ENCODE data around the gene CEP55.

CEP55 gene

GRCh38 chr10:93468461-93469213 lies 27.8 kb upstream of the CEP55 start:
- Histone ChIP-seq H3K36me3 (ENCODE audit: control insufficient read depth in 2 of 2, insufficient read depth in 2 of 2, low read length in 2 of 2) (no peaks in the 10 kb centered on the region), H3K27ac (ENCODE audit: low read depth in 2 of 2, low read length in 2 of 2) (peak overlapping the region; percentile 4 to 19), H3K27me3 (ENCODE audit: control insufficient read depth in 2 of 2, insufficient read depth in 2 of 2, low read length in 2 of 2) (no peaks in the 10 kb centered on the region), H3K4me1 (ENCODE audit: control insufficient read depth in 2 of 2, insufficient read depth in 2 of 2, low read length in 2 of 2) (peaks cover 17 to 54% of the 10 kb centered on the region in 2 donors), H3K9me3 (ENCODE audit: control insufficient read depth in 2 of 2, low read length in 2 of 2) (no peaks in the 10 kb centered on the region), H3K4me3 (ENCODE audit: low read length in 2 of 2) (no peak overlapping the region), H3K9ac (ENCODE audit: low read depth in 1 of 2, low read length in 2 of 2) (no peak overlapping the region)

DNA sequence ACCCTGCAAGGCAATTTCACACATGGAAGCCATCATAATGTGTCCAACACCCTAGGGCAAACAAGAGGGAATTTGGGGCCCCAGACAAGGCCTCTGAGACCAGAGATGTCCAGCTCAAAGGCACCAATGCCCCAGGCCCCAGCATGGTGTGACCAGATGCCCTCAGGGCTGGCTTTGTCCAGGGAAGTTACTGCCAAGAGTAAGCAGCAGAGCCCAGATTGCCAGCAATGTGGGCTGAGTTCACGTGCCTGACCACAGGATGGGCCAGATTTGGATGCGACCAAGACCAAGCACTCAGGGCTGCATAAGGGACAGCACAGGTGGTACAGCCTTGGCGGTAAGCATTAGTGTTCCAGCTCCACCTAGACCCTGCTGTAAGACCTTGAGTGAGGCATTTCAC lies 27.0 kb upstream of the CEP55 start:
- Histone ChIP-seq H3K9me3 (ENCODE audit: control insufficient read depth in 2 of 2, low read length in 2 of 2) (no peaks in the 10 kb centered on the region), H3K36me3 (ENCODE audit: control insufficient read depth in 2 of 2, insufficient read depth in 2 of 2, low read length in 2 of 2) (no peaks in the 10 kb centered on the region), H3K27me3 (ENCODE audit: control insufficient read depth in 2 of 2, insufficient read depth in 2 of 2, low read length in 2 of 2) (no peaks in the 10 kb centered on the region), H3K4me1 (ENCODE audit: control insufficient read depth in 2 of 2, insufficient read depth in 2 of 2, low read length in 2 of 2) (peaks cover 16 to 54% of the 10 kb centered on the region in 2 donors), H3K27ac (ENCODE audit: low read depth in 2 of 2, low read length in 2 of 2) (no peak overlapping the region), H3K4me3 (ENCODE audit: low read length in 2 of 2) (no peak overlapping the region), H3K9ac (ENCODE audit: low read depth in 1 of 2, low read length in 2 of 2) (no peak overlapping the region)

- Histone ChIP-seq H3K4me3 (ENCODE audit: low read length in 2 of 2) (peak overlapping the region in 1 of 2 donors; percentile 43), H3K9ac (ENCODE audit: low read depth in 1 of 2, low read length in 2 of 2) (peak overlapping the region in 1 of 2 donors; percentile 38), H3K27ac (ENCODE audit: low read depth in 2 of 2, low read length in 2 of 2) (peak overlapping the region; percentile 69 to 80), H3K9me3 (ENCODE audit: control insufficient read depth in 2 of 2, low read length in 2 of 2) (no peaks in the 10 kb centered on the region), H3K4me1 (ENCODE audit: control insufficient read depth in 2 of 2, insufficient read depth in 2 of 2, low read length in 2 of 2) (peaks cover 20 to 52% of the 10 kb centered on the region in 2 donors), H3K36me3 (ENCODE audit: control insufficient read depth in 2 of 2, insufficient read depth in 2 of 2, low read length in 2 of 2) (no peaks in the 10 kb centered on the region), H3K27me3 (ENCODE audit: control insufficient read depth in 2 of 2, insufficient read depth in 2 of 2, low read length in 2 of 2) (no peaks in the 10 kb centered on the region)
Measured at GRCh38 chr10:93471110-93471651, 25.2 kb upstream of the CEP55 start.

DNA sequence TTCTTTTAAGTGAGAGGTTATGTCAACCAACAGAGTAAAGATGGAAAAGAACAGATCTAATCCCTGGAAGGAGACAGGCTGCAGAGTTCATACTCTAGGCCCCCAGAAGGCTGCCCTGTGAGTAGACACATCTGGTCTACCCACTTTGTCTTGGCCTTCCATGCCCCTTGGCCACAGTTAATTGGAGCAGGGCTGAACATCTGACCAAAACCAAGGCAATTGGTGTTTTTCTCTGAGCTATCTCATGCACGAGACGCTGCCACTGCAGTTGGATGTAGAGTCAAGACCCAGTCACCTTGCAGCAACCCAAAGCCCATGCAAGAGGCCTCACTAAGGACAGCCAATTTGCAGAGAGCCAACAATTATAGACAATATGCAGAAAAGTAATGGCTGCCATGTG lies 23.3 kb upstream of the CEP55 start:
- peaks cover 12 to 49% of the 10 kb centered on the region in 2 donors for H3K4me1 ChIP-seq (ENCODE audit: control insufficient read depth in 2 of 2, insufficient read depth in 2 of 2, low read length in 2 of 2)
- H3K27ac ChIP-seq (ENCODE audit: low read depth in 2 of 2, low read length in 2 of 2) = no peak overlapping the region
- H3K27me3 ChIP-seq (ENCODE audit: control insufficient read depth in 2 of 2, insufficient read depth in 2 of 2, low read length in 2 of 2) = no peaks in the 10 kb centered on the region

GRCh38 chr10:93473804-93474472 lies 22.5 kb upstream of the CEP55 start:
- Histone ChIP-seq H3K9me3 (ENCODE audit: control insufficient read depth in 2 of 2, low read length in 2 of 2) (no peaks in the 10 kb centered on the region), H3K27me3 (ENCODE audit: control insufficient read depth in 2 of 2, insufficient read depth in 2 of 2, low read length in 2 of 2) (no peaks in the 10 kb centered on the region), H3K4me1 (ENCODE audit: control insufficient read depth in 2 of 2, insufficient read depth in 2 of 2, low read length in 2 of 2) (peaks cover 12 to 49% of the 10 kb centered on the region in 2 donors), H3K4me3 (ENCODE audit: low read length in 2 of 2) (no peak overlapping the region), H3K36me3 (ENCODE audit: control insufficient read depth in 2 of 2, insufficient read depth in 2 of 2, low read length in 2 of 2) (no peaks in the 10 kb centered on the region), H3K27ac (ENCODE audit: low read depth in 2 of 2, low read length in 2 of 2) (peak overlapping the region; percentile 45 to 88), H3K9ac (ENCODE audit: low read depth in 1 of 2, low read length in 2 of 2) (no peak overlapping the region)

More for the DNA sequence above, 23.3 kb upstream of the CEP55 start:
- no peaks in the 10 kb centered on the region for H3K9me3 ChIP-seq (ENCODE audit: control insufficient read depth in 2 of 2, low read length in 2 of 2)
- H3K36me3 ChIP-seq (ENCODE audit: control insufficient read depth in 2 of 2, insufficient read depth in 2 of 2, low read length in 2 of 2) = no peaks in the 10 kb centered on the region
- no peak overlapping the region for H3K9ac ChIP-seq (ENCODE audit: low read depth in 1 of 2, low read length in 2 of 2)
- H3K4me3 ChIP-seq (ENCODE audit: low read length in 2 of 2) = no peak overlapping the region

DNA sequence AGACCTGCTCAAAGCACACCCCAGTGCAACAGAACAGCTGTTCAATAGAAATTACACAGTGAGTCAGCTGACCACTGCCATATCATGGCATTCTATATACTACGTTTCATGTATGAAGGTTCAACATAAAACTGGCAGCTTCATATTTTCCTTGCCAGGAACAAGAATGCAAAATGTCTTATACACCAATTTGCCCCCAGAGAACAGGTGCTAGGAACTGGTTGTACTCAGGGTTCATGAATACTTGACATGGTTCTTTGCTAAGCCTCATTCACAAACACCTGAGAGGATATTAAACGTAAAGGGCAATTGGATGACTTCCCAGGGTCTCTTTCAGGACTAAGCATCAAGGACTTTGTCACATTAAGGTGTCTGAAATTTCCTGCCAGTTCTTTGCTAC lies 21.2 kb upstream of the CEP55 start:
- Histone ChIP-seq H3K27me3 (ENCODE audit: control insufficient read depth in 2 of 2, insufficient read depth in 2 of 2, low read length in 2 of 2) (no peaks in the 10 kb centered on the region), H3K27ac (ENCODE audit: low read depth in 2 of 2, low read length in 2 of 2) (peak overlapping the region; percentile 75 to 88), H3K9ac (ENCODE audit: low read depth in 1 of 2, low read length in 2 of 2) (no peak overlapping the region), H3K9me3 (ENCODE audit: control insufficient read depth in 2 of 2, low read length in 2 of 2) (no peaks in the 10 kb centered on the region), H3K4me1 (ENCODE audit: control insufficient read depth in 2 of 2, insufficient read depth in 2 of 2, low read length in 2 of 2) (peaks cover 12 to 54% of the 10 kb centered on the region in 2 donors), H3K4me3 (ENCODE audit: low read length in 2 of 2) (peak overlapping the region in 1 of 2 donors; percentile 10), H3K36me3 (ENCODE audit: control insufficient read depth in 2 of 2, insufficient read depth in 2 of 2, low read length in 2 of 2) (no peaks in the 10 kb centered on the region)

DNA sequence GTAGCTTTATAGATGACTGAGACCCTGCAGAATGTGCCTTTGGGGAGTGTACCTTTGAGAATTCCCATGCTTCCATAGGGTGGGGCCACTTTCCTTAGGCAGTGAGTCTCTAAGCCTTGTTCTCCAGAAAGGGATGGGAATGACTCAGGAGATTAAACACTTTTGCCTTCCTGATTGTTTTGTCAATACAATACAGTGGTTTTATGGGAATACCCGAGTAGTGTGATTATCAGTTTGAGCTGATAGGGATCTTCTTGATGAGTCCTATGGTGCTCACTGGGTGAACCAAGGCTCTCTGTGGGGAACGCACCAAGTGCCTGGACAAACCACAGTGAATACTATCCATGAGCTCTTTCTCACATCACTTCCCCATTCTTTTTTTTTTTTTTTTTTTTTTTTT lies 20.5 kb upstream of the CEP55 start:
- H3K4me3 ChIP-seq (ENCODE audit: low read length in 2 of 2) = peak overlapping the region in 1 of 2 donors; percentile 10
- H3K27ac ChIP-seq (ENCODE audit: low read depth in 2 of 2, low read length in 2 of 2) = peak overlapping the region; percentile 75 to 88

GRCh38 chr10:93476756-93477155 lies 19.7 kb upstream of the CEP55 start:
- no peak overlapping the region for H3K4me3 ChIP-seq (ENCODE audit: low read length in 2 of 2)
- H3K27me3 ChIP-seq (ENCODE audit: control insufficient read depth in 2 of 2, insufficient read depth in 2 of 2, low read length in 2 of 2) = no peaks in the 10 kb centered on the region
- H3K9me3 ChIP-seq (ENCODE audit: control insufficient read depth in 2 of 2, low read length in 2 of 2) = no peaks in the 10 kb centered on the region
- H3K27ac ChIP-seq (ENCODE audit: low read depth in 2 of 2, low read length in 2 of 2) = no peak overlapping the region
- H3K4me1 ChIP-seq (ENCODE audit: control insufficient read depth in 2 of 2, insufficient read depth in 2 of 2, low read length in 2 of 2) = peaks cover 13 to 44% of the 10 kb centered on the region in 2 donors
- H3K36me3 ChIP-seq (ENCODE audit: control insufficient read depth in 2 of 2, insufficient read depth in 2 of 2, low read length in 2 of 2) = no peaks in the 10 kb centered on the region
- no peak overlapping the region for H3K9ac ChIP-seq (ENCODE audit: low read depth in 1 of 2, low read length in 2 of 2)

More for the DNA sequence above, 20.5 kb upstream of the CEP55 start:
- Histone ChIP-seq H3K36me3 (ENCODE audit: control insufficient read depth in 2 of 2, insufficient read depth in 2 of 2, low read length in 2 of 2) (no peaks in the 10 kb centered on the region), H3K27me3 (ENCODE audit: control insufficient read depth in 2 of 2, insufficient read depth in 2 of 2, low read length in 2 of 2) (no peaks in the 10 kb centered on the region), H3K9me3 (ENCODE audit: control insufficient read depth in 2 of 2, low read length in 2 of 2) (no peaks in the 10 kb centered on the region), H3K9ac (ENCODE audit: low read depth in 1 of 2, low read length in 2 of 2) (peak overlapping the region in 1 of 2 donors; percentile 17), H3K4me1 (ENCODE audit: control insufficient read depth in 2 of 2, insufficient read depth in 2 of 2, low read length in 2 of 2) (peaks cover 12 to 51% of the 10 kb centered on the region in 2 donors)

DNA sequence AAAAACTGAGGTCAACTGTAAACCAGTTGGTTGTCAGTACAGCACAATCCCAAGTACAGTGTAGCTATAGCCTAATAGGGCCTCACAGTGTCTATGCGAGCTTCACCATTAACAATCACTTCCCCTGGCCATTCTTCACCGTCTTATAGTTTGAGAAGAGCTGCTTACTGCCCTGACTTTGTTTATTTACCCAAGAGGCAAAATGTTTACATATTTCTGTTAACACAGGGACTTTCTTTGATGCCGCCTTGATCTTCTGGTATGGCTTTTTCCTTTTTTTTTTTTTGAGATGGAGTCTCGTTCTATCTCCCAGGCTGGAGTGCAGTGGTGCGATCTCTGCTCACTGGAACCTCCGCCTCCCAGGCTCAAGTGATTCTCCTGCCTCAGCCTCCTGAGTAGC lies 17.5 kb upstream of the CEP55 start:
- H3K9me3 ChIP-seq (ENCODE audit: control insufficient read depth in 2 of 2, low read length in 2 of 2) = no peaks in the 10 kb centered on the region
- peaks cover 18 to 30% of the 10 kb centered on the region in 2 donors for H3K4me1 ChIP-seq (ENCODE audit: control insufficient read depth in 2 of 2, insufficient read depth in 2 of 2, low read length in 2 of 2)
- H3K27ac ChIP-seq (ENCODE audit: low read depth in 2 of 2, low read length in 2 of 2) = no peak overlapping the region
- no peak overlapping the region for H3K4me3 ChIP-seq (ENCODE audit: low read length in 2 of 2)
- no peaks in the 10 kb centered on the region for H3K36me3 ChIP-seq (ENCODE audit: control insufficient read depth in 2 of 2, insufficient read depth in 2 of 2, low read length in 2 of 2)
- H3K9ac ChIP-seq (ENCODE audit: low read depth in 1 of 2, low read length in 2 of 2) = no peak overlapping the region
- no peaks in the 10 kb centered on the region for H3K27me3 ChIP-seq (ENCODE audit: control insufficient read depth in 2 of 2, insufficient read depth in 2 of 2, low read length in 2 of 2)

DNA sequence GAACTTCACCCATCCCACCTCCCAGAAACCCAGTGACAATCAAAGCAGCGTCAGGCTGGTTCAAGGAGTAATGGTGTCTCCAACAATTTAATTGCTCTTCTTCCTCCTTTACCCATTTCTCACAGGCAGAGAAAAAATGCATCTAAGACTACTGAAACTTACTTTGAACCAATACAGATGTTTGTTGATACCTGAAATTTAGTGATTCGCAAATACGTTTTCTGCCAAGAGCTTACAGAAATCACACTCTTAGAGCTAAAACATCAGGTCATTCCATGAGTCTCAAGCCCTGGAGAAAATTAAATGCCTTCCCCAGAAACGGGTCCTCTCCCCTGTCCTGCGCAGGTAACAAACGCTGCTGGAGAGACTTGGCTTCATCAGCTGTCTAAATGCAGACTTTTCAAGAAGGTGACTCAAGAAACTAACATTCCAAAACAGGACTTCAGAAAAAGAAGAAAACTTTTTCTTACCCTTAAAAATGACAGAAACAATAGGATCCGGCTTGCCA lies 14.7 kb upstream of the CEP55 start:
- Histone ChIP-seq H3K27me3 (ENCODE audit: control insufficient read depth in 2 of 2, insufficient read depth in 2 of 2, low read length in 2 of 2) (no peaks in the 10 kb centered on the region), H3K9me3 (ENCODE audit: control insufficient read depth in 2 of 2, low read length in 2 of 2) (no peaks in the 10 kb centered on the region), H3K27ac (ENCODE audit: low read depth in 2 of 2, low read length in 2 of 2) (peak overlapping the region; percentile 80 to 88), H3K4me3 (ENCODE audit: low read length in 2 of 2) (peak overlapping the region; percentile 64 to 91), H3K9ac (ENCODE audit: low read depth in 1 of 2, low read length in 2 of 2) (peak overlapping the region; percentile 69 to 72), H3K36me3 (ENCODE audit: control insufficient read depth in 2 of 2, insufficient read depth in 2 of 2, low read length in 2 of 2) (no peaks in the 10 kb centered on the region), H3K4me1 (ENCODE audit: control insufficient read depth in 2 of 2, insufficient read depth in 2 of 2, low read length in 2 of 2) (peaks cover 6 to 10% of the 10 kb centered on the region in 2 donors)

All from mucosa of rectum (tissue), 2 donors.